ENCODE results near the gene LIN7C. TPM values are rescaled to one million over a fixed set of nuclear protein-coding genes. Genes with fewer than 3 reads are reported as not detected.

The LIN7C gene
- polyA plus RNA-seq, 1 experiment, result 22.8 TPM

GRCh38 chr11:27513389-27513788 lies 6.8 kb upstream of the LIN7C start:
- H3K4me3 ChIP-seq (ENCODE audit: low read depth, low read length), result no peak overlapping the region
- CTCF ChIA-PET, result interaction anchor here (0.6 to 1.7 kb wide), 2 partner anchors 15 to 1214 kb away, joined by 3 to 7 read pairs; no protein-coding TSS in a partner anchor
- POLR2A ChIA-PET, result no interaction called here
- no peaks in the 10 kb centered on the region for H3K27me3 ChIP-seq (ENCODE audit: control insufficient read depth, insufficient read depth, low read length)
- H3K9me3 ChIP-seq (ENCODE audit: control insufficient read depth, insufficient read depth, low read length), result no peaks in the 10 kb centered on the region; the same call in 1 of the 2 replicates
- no peak for TF ChIP-seq CTCF (IDR thresholded peaks at IDR 0.05; ENCODE audit: low read depth, low read length)
- no peak overlapping the region for H3K27ac ChIP-seq (ENCODE audit: low read depth, low read length)
- no peak for DNase-seq (ENCODE audit: low read depth, low spot score)

- CTCF ChIA-PET, result interaction anchor here (1.7 kb wide), 1 partner anchor 13 kb away, joined by 7 read pairs; no protein-coding TSS in a partner anchor
- Histone ChIP-seq H3K4me3 (ENCODE audit: low read depth, low read length) (no peak overlapping the region), H3K27me3 (ENCODE audit: control insufficient read depth, insufficient read depth, low read length) (no peaks in the 10 kb centered on the region), H3K9me3 (ENCODE audit: control insufficient read depth, insufficient read depth, low read length) (no peaks in the 10 kb centered on the region; the same call in 1 of the 2 replicates), H3K27ac (ENCODE audit: low read depth, low read length) (no peak overlapping the region)
- TF ChIP-seq CTCF (IDR thresholded peaks at IDR 0.05; ENCODE audit: low read depth, low read length), result no peak
- DNase-seq (ENCODE audit: low read depth, low spot score), result no peak
- POLR2A ChIA-PET, result no interaction called here
Measured at GRCh38 chr11:27512238-27512637, 5.7 kb upstream of the LIN7C start.

- peaks cover 4% of the 10 kb centered on the region for H3K9me3 ChIP-seq (ENCODE audit: control insufficient read depth, insufficient read depth, low read length)
- DNase-seq (ENCODE audit: low read depth, low spot score), result no peak
- TF ChIP-seq CTCF (IDR thresholded peaks at IDR 0.05; ENCODE audit: low read depth, low read length), result no peak
- no peaks in the 10 kb centered on the region for H3K27me3 ChIP-seq (ENCODE audit: control insufficient read depth, insufficient read depth, low read length)
- no peak overlapping the region for H3K4me3 ChIP-seq (ENCODE audit: low read depth, low read length)
- POLR2A ChIA-PET, result no interaction called here
- CTCF ChIA-PET, result interaction anchor here (1.0 kb wide), 1 partner anchor 1923 kb away, joined by 3 read pairs; no protein-coding TSS in a partner anchor
- no peak overlapping the region for H3K27ac ChIP-seq (ENCODE audit: low read depth, low read length)
Measured at GRCh38 chr11:27509908-27510307, 3.3 kb upstream of the LIN7C start.

DNA sequence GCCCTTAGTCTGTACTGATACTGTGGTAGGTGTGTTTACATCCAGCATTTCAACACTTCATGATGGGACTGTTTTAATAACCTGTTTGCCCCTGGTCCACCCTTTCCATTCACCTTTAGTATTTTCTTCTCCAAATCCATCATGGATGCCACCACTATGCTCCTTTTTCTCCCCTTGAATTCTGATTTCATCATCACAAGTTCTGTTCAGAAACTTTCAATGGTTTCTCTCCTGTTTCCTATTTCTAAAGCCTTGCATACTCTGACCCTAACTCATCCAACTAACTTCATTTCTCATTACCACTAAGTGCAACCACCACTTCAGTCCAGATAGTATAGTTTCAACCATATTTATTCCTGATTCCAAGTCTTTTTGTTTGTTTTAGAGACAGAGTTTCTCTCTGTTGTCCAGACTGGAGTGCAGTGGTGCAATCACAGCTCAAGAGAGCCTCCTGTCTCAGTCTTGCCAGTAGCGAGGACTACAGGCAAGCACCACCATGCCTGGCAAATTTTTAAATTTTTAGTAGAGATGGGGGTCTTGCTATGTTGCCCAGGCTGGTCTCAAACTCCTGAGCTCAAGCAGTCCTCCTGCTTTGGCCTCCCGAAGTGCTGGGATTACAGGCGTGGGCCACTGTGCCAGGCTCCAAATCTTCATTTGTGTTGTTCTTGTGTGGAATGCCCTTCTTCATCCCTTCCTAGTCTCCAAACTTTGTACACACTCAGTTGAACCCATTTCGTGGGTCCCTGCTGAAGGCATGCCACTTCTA lies 1.2 kb upstream of the LIN7C start:
- DNase-seq (ENCODE audit: low read depth, low spot score), result no peak
- POLR2A ChIA-PET, result no interaction called here
- no peak for TF ChIP-seq CTCF (IDR thresholded peaks at IDR 0.05; ENCODE audit: low read depth, low read length)

DNA sequence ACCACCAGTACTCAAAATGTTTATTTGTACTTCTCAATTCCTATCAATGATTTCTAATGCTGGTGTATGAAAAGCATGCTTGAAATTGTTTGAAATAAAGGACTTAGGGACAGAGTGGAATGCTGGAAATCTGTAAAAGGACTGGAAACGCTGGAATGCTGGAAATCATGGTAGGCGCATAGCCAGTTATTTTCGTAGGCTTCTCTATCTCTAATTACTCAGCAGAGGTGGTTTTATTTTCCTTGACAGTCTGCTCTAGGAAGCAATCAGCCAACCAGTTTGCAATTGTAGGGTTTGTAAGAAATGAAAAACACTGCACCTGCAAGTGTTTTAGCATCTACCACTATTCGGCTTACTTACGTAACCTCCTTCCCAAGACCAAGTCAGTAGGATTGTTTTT lies 788 bp downstream of the LIN7C start:
- Histone ChIP-seq H3K27me3 (ENCODE audit: control insufficient read depth, insufficient read depth, low read length) (no peaks in the 10 kb centered on the region), H3K9me3 (ENCODE audit: control insufficient read depth, insufficient read depth, low read length) (peaks cover 4% of the 10 kb centered on the region; the same call in 1 of the 2 replicates), H3K4me3 (ENCODE audit: low read depth, low read length) (peak overlapping the region; percentile 99), H3K27ac (ENCODE audit: low read depth, low read length) (no peak overlapping the region)
- ChIA-PET CTCF (interaction anchor here (2.4 kb wide), 1 partner anchor 7 kb away, joined by 7 read pairs; no protein-coding TSS in a partner anchor), POLR2A (no interaction called here)
- DNase-seq (ENCODE audit: low read depth, low spot score), result no peak
- TF ChIP-seq CTCF (IDR thresholded peaks at IDR 0.05; ENCODE audit: low read depth, low read length), result no peak

More for the DNA sequence above, 1.2 kb upstream of the LIN7C start:
- Histone ChIP-seq H3K27me3 (ENCODE audit: control insufficient read depth, insufficient read depth, low read length) (no peaks in the 10 kb centered on the region), H3K27ac (ENCODE audit: low read depth, low read length) (no peak overlapping the region), H3K9me3 (ENCODE audit: control insufficient read depth, insufficient read depth, low read length) (peaks cover 4% of the 10 kb centered on the region; the same call in 1 of the 2 replicates), H3K4me3 (ENCODE audit: low read depth, low read length) (peak overlapping the region; percentile 99)
- CTCF ChIA-PET, result interaction anchor here (2.4 kb wide), 1 partner anchor 9 kb away, joined by 7 read pairs; no protein-coding TSS in a partner anchor
